SJSA1 (cell line): ENCODE measurements around the gene NEK10. TPM values are rescaled to one million over a fixed set of nuclear protein-coding genes. Genes with fewer than 3 reads are reported as not detected.

Experiments used
- DNase-seq, 2 experiments: peaks; one replicate each; pipeline ENCODE4 v3.0.0-alpha.2; 2015 to 2020; ENCODE audit warnings: low spot score in 2 of 2, low read depth in 1 of 2
- H3K27ac ChIP-seq: fragments of 250-450 bp; sonication (Bioruptor Pico); 2 replicates; pipeline ENCODE4 v1.5.1; 2020; ENCODE audit warnings: mild to moderate bottlenecking, moderate library complexity
- H3K27me3 ChIP-seq: fragments of 250-450 bp; sonication (Bioruptor Pico); replicated peaks from 2 replicates; pipeline ENCODE4 v1.5.1; 2020; ENCODE audit warnings: mild to moderate bottlenecking, moderate library complexity
- H3K36me3 ChIP-seq: fragments of 250-450 bp; sonication (Bioruptor Pico); 2 replicates; pipeline ENCODE4 v1.5.1; 2020; ENCODE audit warnings: mild to moderate bottlenecking
- H3K4me1 ChIP-seq: fragments of 250-450 bp; sonication (Bioruptor Pico); replicated peaks from 2 replicates; pipeline ENCODE4 v1.6.1; 2021; ENCODE audit warnings: mild to moderate bottlenecking
- H3K4me3 ChIP-seq: fragments of 250-450 bp; sonication (Bioruptor Pico); 2 replicates; pipeline ENCODE4 v1.5.1; 2020; ENCODE audit warnings: mild to moderate bottlenecking
- H3K9me3 ChIP-seq: fragments of 250-450 bp; sonication (Bioruptor Pico); replicated peaks from 2 replicates; pipeline ENCODE4 v1.5.1; 2020; ENCODE audit warnings: mild to moderate bottlenecking
- total RNA-seq: library from RNA; depleted of rRNA; stranded (reverse); fragments of >200 nt; shearing (Covaris generic); gene quantifications from 2 replicates; pipeline ENCODE4 v1.2.3, GENCODE V29; 2014; rRNA removed

The NEK10 gene
- total RNA-seq, 1 experiment from 2014 or later: 1.8 TPM

GRCh38 chr3:27078246-27078913 lies 290.8 kb downstream of the NEK10 start:
- no peak overlapping the region for H3K4me3 ChIP-seq
- no peaks in the 10 kb centered on the region for H3K27me3 ChIP-seq
- no peak for DNase-seq
- H3K4me1 ChIP-seq: no peaks in the 10 kb centered on the region
- H3K36me3 ChIP-seq: no peaks in the 10 kb centered on the region
- H3K9me3 ChIP-seq: no peaks in the 10 kb centered on the region
- no peak overlapping the region for H3K27ac ChIP-seq

- no peaks in the 10 kb centered on the region for H3K27me3 ChIP-seq
- H3K9me3 ChIP-seq: no peaks in the 10 kb centered on the region
- H3K27ac ChIP-seq: no peak overlapping the region
- H3K4me3 ChIP-seq: no peak overlapping the region
- no peaks in the 10 kb centered on the region for H3K4me1 ChIP-seq
- no peaks in the 10 kb centered on the region for H3K36me3 ChIP-seq
- no peak for DNase-seq
Measured at GRCh38 chr3:27076815-27077630, 292.2 kb downstream of the NEK10 start.

DNA sequence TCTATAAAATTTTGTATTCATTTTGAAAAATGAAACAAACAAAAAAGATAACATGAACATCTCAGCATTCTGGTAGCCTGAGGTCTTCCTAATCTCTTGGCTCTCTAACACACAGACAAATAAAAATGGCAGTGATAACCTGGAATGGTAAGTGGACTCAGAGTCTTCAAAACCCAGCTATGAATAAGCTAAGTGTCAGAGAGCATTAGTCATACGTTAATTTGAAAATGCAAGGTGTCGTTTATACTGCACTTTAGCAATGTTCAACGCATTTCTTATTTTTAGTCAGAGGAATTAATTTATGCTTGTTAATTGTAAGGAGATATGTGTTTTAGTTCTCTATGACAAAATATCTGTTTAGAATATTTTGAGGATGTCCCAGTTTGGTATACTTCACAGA lies 294.3 kb downstream of the NEK10 start:
- no peak for DNase-seq
- H3K4me1 ChIP-seq: no peaks in the 10 kb centered on the region
- H3K4me3 ChIP-seq: no peak overlapping the region
- H3K27ac ChIP-seq: no peak overlapping the region
- H3K36me3 ChIP-seq: no peaks in the 10 kb centered on the region
- H3K9me3 ChIP-seq: no peaks in the 10 kb centered on the region
- no peaks in the 10 kb centered on the region for H3K27me3 ChIP-seq

GRCh38 chr3:27073912-27074311 lies 295.3 kb downstream of the NEK10 start:
- no peak overlapping the region for H3K4me3 ChIP-seq
- H3K27me3 ChIP-seq: no peaks in the 10 kb centered on the region
- H3K9me3 ChIP-seq: no peaks in the 10 kb centered on the region
- DNase-seq: no peak
- no peaks in the 10 kb centered on the region for H3K36me3 ChIP-seq
- H3K4me1 ChIP-seq: no peaks in the 10 kb centered on the region
- H3K27ac ChIP-seq: no peak overlapping the region

DNA sequence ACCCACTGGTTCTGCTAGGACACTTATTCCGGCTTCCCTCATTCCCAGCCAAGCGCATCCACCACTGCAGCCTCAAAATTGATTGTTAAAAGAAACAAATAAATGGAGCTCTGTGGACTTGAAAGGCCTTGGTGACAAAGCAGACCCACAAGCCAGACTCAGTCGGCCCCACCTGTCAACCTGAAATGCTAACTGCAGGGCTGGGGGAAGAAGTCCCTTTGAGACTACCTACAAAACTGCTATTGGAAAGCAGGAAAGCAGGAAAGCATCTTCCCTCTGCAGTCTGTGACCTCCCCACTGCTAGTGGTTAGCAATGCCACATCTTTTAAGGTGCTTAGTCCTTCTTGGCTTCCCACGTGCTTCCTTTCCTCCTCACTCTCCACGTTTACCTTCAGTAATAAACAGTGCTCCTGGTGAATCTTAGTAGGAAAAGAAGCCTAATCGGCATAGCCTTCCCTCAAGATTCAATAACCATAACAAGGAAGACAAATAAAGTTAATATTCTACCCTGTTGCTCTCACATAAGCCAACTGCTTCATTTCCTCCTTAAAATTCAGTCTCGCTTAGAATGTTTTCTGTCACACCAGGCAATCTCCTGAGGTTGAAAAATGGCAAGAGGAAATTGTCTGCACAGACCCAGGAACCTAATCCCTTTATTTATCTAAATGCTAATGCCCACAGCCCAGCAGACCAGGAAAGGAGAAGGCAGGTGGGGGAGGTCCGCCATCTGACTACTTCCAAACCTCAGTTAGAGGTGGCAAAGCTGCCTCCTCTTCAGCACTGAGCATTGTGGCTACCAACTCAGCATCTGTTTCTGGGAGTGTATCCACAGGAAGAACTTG lies 296.2 kb downstream of the NEK10 start:
- no peak overlapping the region for H3K27ac ChIP-seq
- H3K4me1 ChIP-seq: no peaks in the 10 kb centered on the region
- no peaks in the 10 kb centered on the region for H3K9me3 ChIP-seq
- no peak overlapping the region for H3K4me3 ChIP-seq
- no peak for DNase-seq
- H3K36me3 ChIP-seq: no peaks in the 10 kb centered on the region
- no peaks in the 10 kb centered on the region for H3K27me3 ChIP-seq

- no peak for DNase-seq
- Histone ChIP-seq H3K9me3 (no peaks in the 10 kb centered on the region), H3K4me1 (no peaks in the 10 kb centered on the region), H3K27ac (no peak overlapping the region), H3K36me3 (no peaks in the 10 kb centered on the region), H3K27me3 (no peaks in the 10 kb centered on the region), H3K4me3 (no peak overlapping the region)
Measured at GRCh38 chr3:27060336-27060735, 308.8 kb downstream of the NEK10 start.

Other genes with a start within 250 kb of the NEK10 start
- 41.6 and 76.9 TPM in 2 replicates for gene SLC4A7, start 115.0 kb upstream of the NEK10 start, total RNA-seq